Endothelial cell of umbilical vein (primary cell): ENCODE results near the gene BCR. TPM values are rescaled to one million over a fixed set of nuclear protein-coding genes. Genes with fewer than 3 reads are reported as not detected.

Source experiments
- BruUV-seq: library from RNA; stranded (reverse); fragments of 400-500 nt; replicated peaks from 2 replicates; lab custom pipeline; 2021; lab: Mats Ljungman, UMichigan
- CTCF ChIA-PET: fragments of 300-600, 350-600 bp; sonication (Branson Sonifier 250); formaldehyde crosslinking; loops from one replicate; lab custom pipeline; 2021; ENCODE audit warnings: antibody characterized with exemption, inconsistent platforms; lab: Charles Lee
- POLR2A ChIA-PET: fragments of 300-600, 350-600 bp; sonication (Branson Sonifier 250); formaldehyde crosslinking; loops from one replicate; lab custom pipeline; 2021; ENCODE audit warnings: antibody characterized with exemption, inconsistent platforms; lab: Charles Lee
- DNase-seq: peaks from one replicate; pipeline ENCODE4 v3.0.0-alpha.2; 2011; ENCODE audit warnings: low read depth, low spot score
- FAIRE-seq: peaks from 2 replicates; lab custom pipeline; 2011; peaks lifted over from hg19 to GRCh38; lab: Jason Lieb, UNC
- H2AFZ ChIP-seq: 2 replicates; pipeline ENCODE4 v1.6.0; 2012; ENCODE audit warnings: low read depth, low read length, control low read depth, inconsistent platforms
- H3K27ac ChIP-seq: 2 replicates; pipeline ENCODE4 v1.5.1; 2011; ENCODE audit warnings: low read depth, mild to moderate bottlenecking, control low read depth, low read length, moderate library complexity; ENCODE audit not compliant: insufficient read depth
- H3K27me3 ChIP-seq, 2 experiments: 2 replicates each; pipeline versions ENCODE4 v1.6.0 to v1.6.1; 2011; ENCODE audit warnings: low read length in 2 of 2, mixed read lengths in 1 of 2; ENCODE audit not compliant: control insufficient read depth in 2 of 2, insufficient read depth in 2 of 2
- H3K36me3 ChIP-seq, 2 experiments: 2 replicates in 1 of 2; 3 replicates in 1 of 2; pipeline ENCODE4 v1.5.1; 2011; ENCODE audit warnings: low read length in 2 of 2, mild to moderate bottlenecking in 1 of 2, moderate library complexity in 1 of 2; ENCODE audit not compliant: control insufficient read depth in 2 of 2, insufficient read depth in 2 of 2; ENCODE audit errors: extremely low read depth in 1 of 2
- H3K4me1 ChIP-seq: 3 replicates; pipeline ENCODE4 v1.5.1; 2011; ENCODE audit warnings: mild to moderate bottlenecking, low read length; ENCODE audit not compliant: control insufficient read depth, insufficient read depth; ENCODE audit errors: extremely low read depth
- H3K4me2 ChIP-seq: 2 replicates; pipeline ENCODE4 v1.6.1; 2011; ENCODE audit warnings: low read length, control low read depth, mixed read lengths; ENCODE audit not compliant: insufficient read depth
- H3K4me3 ChIP-seq, 3 experiments: fragments of 200-600 bp in 1 of 3; sonication (generic), shearing (Covaris generic) in 1 of 3; replicated peaks in 1 of 3; 2 replicates each; pipeline ENCODE4 v1.5.1; 2011 to 2016; ENCODE audit warnings: control low read depth in 3 of 3, low read length in 3 of 3, mild to moderate bottlenecking in 2 of 3, inconsistent platforms in 1 of 3, low read depth in 1 of 3, moderate library complexity in 1 of 3; ENCODE audit not compliant: insufficient read depth in 1 of 3
- H3K79me2 ChIP-seq: 2 replicates; pipeline ENCODE4 v1.6.0; 2012; ENCODE audit warnings: low read length, inconsistent platforms; ENCODE audit not compliant: control insufficient read depth, insufficient read depth
- H3K9ac ChIP-seq: replicated peaks from 2 replicates; pipeline ENCODE3; 2011; ENCODE audit warnings: low read length, control low read depth; ENCODE audit not compliant: insufficient read depth; ENCODE audit errors: extremely low read depth
- H3K9me1 ChIP-seq: replicated peaks from 3 replicates; pipeline ENCODE4 v1.6.0; 2011; ENCODE audit warnings: mild to moderate bottlenecking, low read length; ENCODE audit not compliant: control insufficient read depth, insufficient read depth; ENCODE audit errors: extremely low read depth
- H3K9me3 ChIP-seq: replicated peaks from 2 replicates; pipeline ENCODE4 v1.5.1; 2012; ENCODE audit warnings: low read length, inconsistent platforms; ENCODE audit not compliant: control insufficient read depth, insufficient read depth
- H4K20me1 ChIP-seq: replicated peaks from 2 replicates; pipeline ENCODE3; 2011; ENCODE audit warnings: mild to moderate bottlenecking, low read length; ENCODE audit not compliant: control insufficient read depth, insufficient read depth; ENCODE audit errors: extremely low read depth
- CTCF ChIP-seq, 2 donors: IDR thresholded peaks; 1 replicate in 1 of 2; 2 replicates in 1 of 2; pipeline ENCODE4 v1.5.1; 2011; ENCODE audit warnings: low read length in 2 of 2, mild to moderate bottlenecking in 2 of 2, moderate library complexity in 2 of 2, control low read depth in 1 of 2, inconsistent platforms in 1 of 2, low read depth in 1 of 2; ENCODE audit not compliant: insufficient read depth in 1 of 2; ENCODE audit errors: extremely low read depth in 1 of 2
- EZH2 ChIP-seq: IDR thresholded peaks from 2 replicates; pipeline ENCODE4 v1.6.1; 2012; ENCODE audit warnings: borderline replicate concordance, low read depth, mild to moderate bottlenecking, moderate library complexity, low read length, inconsistent platforms; ENCODE audit not compliant: severe bottlenecking
- FOS ChIP-seq: IDR thresholded peaks from 2 replicates; pipeline ENCODE4 v1.6.1; 2011; ENCODE audit warnings: mild to moderate bottlenecking, low read length, moderate library complexity, borderline replicate concordance; ENCODE audit not compliant: insufficient read depth
- GATA2 ChIP-seq: IDR thresholded peaks from 2 replicates; pipeline ENCODE4 v1.7.0; 2011; ENCODE audit warnings: low read depth, mild to moderate bottlenecking, moderate library complexity, mixed read lengths, low read length; ENCODE audit not compliant: insufficient read length, insufficient read depth
- JUN ChIP-seq: IDR thresholded peaks from 2 replicates; pipeline ENCODE4 v1.6.1; 2011; ENCODE audit warnings: borderline replicate concordance, low read depth; ENCODE audit not compliant: insufficient read length, insufficient read depth
- MAX ChIP-seq: IDR thresholded peaks from 2 replicates; pipeline ENCODE4 v1.6.1; 2011; ENCODE audit not compliant: insufficient read depth, insufficient read length
- MYC ChIP-seq: IDR thresholded peaks from one replicate; pipeline ENCODE4 v1.6.1; 2011; ENCODE audit warnings: mild to moderate bottlenecking, low read depth, low read length
- POLR2A ChIP-seq: IDR thresholded peaks from 2 replicates; pipeline ENCODE4 v1.6.1; 2012; ENCODE audit warnings: low read depth, mild to moderate bottlenecking, control low read depth, low read length
- POLR2AphosphoS5 ChIP-seq: IDR thresholded peaks from 2 replicates; pipeline ENCODE4 v1.6.1; 2012; ENCODE audit warnings: low read depth, mild to moderate bottlenecking, control low read depth, low read length, moderate library complexity; ENCODE audit not compliant: insufficient read depth
- dilution Hi-C: fragments of 300-500 bp; cut with MboI; formaldehyde crosslinking; loops from one replicate; pipeline ENCODE4 v1.15.0; 2019; ENCODE audit warnings: low sequenced_read_pairs; ENCODE audit not compliant: extremely low pct_ligation_motif_present
- intact Hi-C: fragments of 100-400 bp; cut with micrococcal nuclease; formaldehyde crosslinking; loops from one replicate; pipeline ENCODE4 v1.10.0; 2022
- polyA plus RNA-seq, 4 experiments: library from polyadenylated mRNA; depleted of rRNA in 3 of 4; stranded (reverse) in 3 of 4; unstranded in 1 of 4; fragments of >200 nt; gene quantifications; 2 replicates each; pipeline versions ENCODE4 v1.2.1 to v1.2.3, GENCODE V29; 2011 to 2012; ENCODE audit warnings: missing spikeins in 1 of 4
- total RNA-seq: library from RNA; stranded (reverse); gene quantifications from 2 replicates; pipeline ENCODE4 v1.2.3, GENCODE V29; 2021

Gene BCR
- total and polyA plus RNA-seq, 2 donors (not counting 3 experiments of a cell fraction or from before 2014, with no cell fraction given) = 129 to 141 TPM

DNA sequence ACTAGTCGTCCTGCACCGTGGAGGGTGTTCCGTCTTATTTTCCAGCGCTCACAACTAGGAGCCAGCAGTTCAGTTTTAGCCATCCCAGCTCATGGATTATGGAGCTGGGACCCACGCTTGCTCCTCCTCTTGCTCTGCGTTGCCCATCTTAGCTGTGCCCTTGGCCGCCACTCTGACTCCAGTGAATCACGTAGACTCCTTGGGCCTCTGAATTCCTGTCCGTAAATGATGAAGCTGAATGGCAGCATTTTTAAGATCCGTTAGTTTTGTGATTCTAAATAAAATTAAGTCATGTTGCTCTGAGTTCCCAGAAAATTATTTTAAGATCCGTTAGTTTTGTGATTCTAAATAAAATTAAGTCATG is 23.8 kb downstream of the BCR start:
- no peak overlapping the region for H2AFZ ChIP-seq
- peaks cover 3% of the 10 kb centered on the region for H4K20me1 ChIP-seq
- FAIRE-seq (no peak), DNase-seq (no peak)
- no peak for TF ChIP-seq CTCF (IDR thresholded peaks at IDR 0.05; ENCODE audit: extremely low read depth in 1 of 2, insufficient read depth in 1 of 2, low read depth in 1 of 2, low read length in 2 of 2)
- TF ChIP-seq POLR2AphosphoS5 = no peak
- TF ChIP-seq POLR2A = no peak
- no peak for TF ChIP-seq MAX
- no peak for TF ChIP-seq EZH2
- no peak for TF ChIP-seq FOS
- TF ChIP-seq MYC = no peak
- TF ChIP-seq JUN = no peak
- no peak for TF ChIP-seq GATA2
- H3K9ac ChIP-seq = no peak overlapping the region
- dilution Hi-C loops = no loop called here
- H3K36me3 ChIP-seq = peaks cover 9 to 19% of the 10 kb centered on the region in 2 experiments
- no peaks in the 10 kb centered on the region for H3K9me1 ChIP-seq
- no peak overlapping the region for H3K27ac ChIP-seq
- peaks cover 97% of the 10 kb centered on the region for H3K79me2 ChIP-seq
- CTCF ChIA-PET = no interaction called here
- intact Hi-C loops = no loop called here
- POLR2A ChIA-PET = no interaction called here
- H3K4me1 ChIP-seq = peaks cover 18% of the 10 kb centered on the region
- no peak overlapping the region for H3K4me3 ChIP-seq
- no peak overlapping the region for H3K4me2 ChIP-seq
- BruUV-seq = no TSS peak
- no peaks in the 10 kb centered on the region for H3K27me3 ChIP-seq
- no peaks in the 10 kb centered on the region for H3K9me3 ChIP-seq
